H9 (cell line): ENCODE data around the gene LYPD1. TPM values are rescaled to one million over a fixed set of nuclear protein-coding genes. Genes with fewer than 3 reads are reported as not detected.

Source experiments
- DNase-seq: peaks from one replicate; pipeline ENCODE4 v3.0.0-alpha.2; 2017
- H2AFZ ChIP-seq: one replicate; pipeline ENCODE4 v1.6.1; 2013; ENCODE audit warnings: mild to moderate bottlenecking, low read length, control low read depth, moderate library complexity
- H2AK5ac ChIP-seq: 2 replicates; pipeline ENCODE4 v1.6.1; 2013; ENCODE audit warnings: low read length, control low read depth, mixed read lengths; ENCODE audit not compliant: insufficient read length
- H2BK120ac ChIP-seq: one replicate; pipeline ENCODE4 v1.6.1; 2013; ENCODE audit warnings: low read depth, mild to moderate bottlenecking, low read length, control low read depth, inconsistent platforms; ENCODE audit not compliant: poor library complexity, severe bottlenecking
- H2BK12ac ChIP-seq: 2 replicates; pipeline ENCODE4 v1.6.1; 2013; ENCODE audit warnings: low read length, control low read depth, mixed read lengths, low read depth; ENCODE audit not compliant: insufficient read length
- H2BK15ac ChIP-seq: 2 replicates; pipeline ENCODE4 v1.6.1; 2013; ENCODE audit warnings: low read depth, low read length, control low read depth
- H2BK20ac ChIP-seq: one replicate; pipeline ENCODE4 v1.6.1; 2013; ENCODE audit warnings: low read depth, mild to moderate bottlenecking, low read length, control low read depth, inconsistent platforms; ENCODE audit not compliant: poor library complexity, severe bottlenecking
- H2BK5ac ChIP-seq: 2 replicates; pipeline ENCODE4 v1.6.1; 2013; ENCODE audit warnings: low read length, control low read depth, mixed read lengths; ENCODE audit not compliant: insufficient read length
- H3K14ac ChIP-seq: 2 replicates; pipeline ENCODE4 v1.6.1; 2013; ENCODE audit warnings: low read length, control low read depth; ENCODE audit not compliant: insufficient read depth
- H3K18ac ChIP-seq: 2 replicates; pipeline ENCODE4 v1.6.1; 2013; ENCODE audit warnings: low read depth, mild to moderate bottlenecking, mixed read lengths, low read length, control low read depth; ENCODE audit not compliant: insufficient read length
- H3K23ac ChIP-seq: 2 replicates; pipeline ENCODE4 v1.6.1; 2013; ENCODE audit warnings: low read length, control low read depth, mixed read lengths, low read depth; ENCODE audit not compliant: insufficient read length
- H3K23me2 ChIP-seq: 2 replicates; pipeline ENCODE4 v1.6.1; 2013; ENCODE audit warnings: low read depth, mild to moderate bottlenecking, mixed read lengths, low read length, control low read depth; ENCODE audit not compliant: insufficient read length, poor library complexity, severe bottlenecking
- H3K27ac ChIP-seq: 2 replicates; pipeline ENCODE4 v1.5.1; 2013; ENCODE audit warnings: low read length, control low read depth, mixed read lengths, low read depth; ENCODE audit not compliant: insufficient read length
- H3K27me3 ChIP-seq: 2 replicates; pipeline ENCODE4 v1.6.1; 2013; ENCODE audit warnings: low read length, control low read depth, inconsistent platforms; ENCODE audit not compliant: insufficient read depth
- H3K4ac ChIP-seq: 2 replicates; pipeline ENCODE4 v1.6.1; 2013; ENCODE audit warnings: low read depth, mild to moderate bottlenecking, control low read depth, inconsistent platforms, low read length, moderate library complexity
- H3K4me1 ChIP-seq: 2 replicates; pipeline ENCODE4 v1.6.1; 2013; ENCODE audit warnings: low read length, control low read depth, inconsistent platforms; ENCODE audit not compliant: insufficient read depth
- H3K4me2 ChIP-seq: 2 replicates; pipeline ENCODE4 v1.6.1; 2013; ENCODE audit warnings: low read length, control low read depth, mixed read lengths; ENCODE audit not compliant: insufficient read length, insufficient read depth
- H3K56ac ChIP-seq: 2 replicates; pipeline ENCODE4 v1.6.1; 2013; ENCODE audit warnings: low read depth, mild to moderate bottlenecking, mixed read lengths, low read length, control low read depth; ENCODE audit not compliant: insufficient read length
- H3K79me1 ChIP-seq: 2 replicates; pipeline ENCODE4 v1.6.1; 2013; ENCODE audit warnings: low read depth, mild to moderate bottlenecking, moderate library complexity, low read length, control low read depth, inconsistent platforms; ENCODE audit not compliant: insufficient read depth, poor library complexity, severe bottlenecking
- H3K79me2 ChIP-seq: 2 replicates; pipeline ENCODE4 v1.6.1; 2013; ENCODE audit warnings: low read length, control low read depth, inconsistent platforms; ENCODE audit not compliant: insufficient read depth
- H3K9ac ChIP-seq: 2 replicates; pipeline ENCODE4 v1.6.1; 2013; ENCODE audit warnings: low read length, control low read depth, mixed read lengths; ENCODE audit not compliant: insufficient read length; ENCODE audit errors: extremely low read depth
- H3K9me3 ChIP-seq: one replicate; pipeline ENCODE4 v1.6.1; 2013; ENCODE audit warnings: low read depth, low read length, inconsistent platforms; ENCODE audit not compliant: control insufficient read depth
- H3T11ph ChIP-seq: one replicate; pipeline ENCODE4 v1.6.1; 2013; ENCODE audit warnings: mild to moderate bottlenecking, low read length, control low read depth, inconsistent platforms
- H4K20me1 ChIP-seq: one replicate; pipeline ENCODE4 v1.6.1; 2013; ENCODE audit not compliant: control insufficient read depth, insufficient read length, insufficient read depth
- H4K5ac ChIP-seq: 2 replicates; pipeline ENCODE4 v1.6.1; 2013; ENCODE audit warnings: low read depth, mild to moderate bottlenecking, mixed read lengths, low read length, control low read depth; ENCODE audit not compliant: insufficient read length
- H4K8ac ChIP-seq: replicated peaks from 2 replicates; pipeline ENCODE4 v1.6.1; 2013; ENCODE audit warnings: low read length, control low read depth, mixed read lengths, low read depth; ENCODE audit not compliant: insufficient read length
- H4K91ac ChIP-seq: 2 replicates; pipeline ENCODE4 v1.6.1; 2013; ENCODE audit warnings: low read depth, mild to moderate bottlenecking, moderate library complexity, mixed read lengths, low read length, control low read depth; ENCODE audit not compliant: insufficient read length
- H3K27ac Mint-ChIP-seq, 3 experiments: 2 replicates in 2 of 3; 3 replicates in 1 of 3; pipeline ENCODE4 v1.8.0; 2020 to 2021; ENCODE audit warnings: mixed read lengths in 3 of 3, mild to moderate bottlenecking in 1 of 3, moderate library complexity in 1 of 3
- H3K27me3 Mint-ChIP-seq: 2 replicates; pipeline ENCODE4 v1.8.0; 2021; ENCODE audit warnings: low read depth, mild to moderate bottlenecking, moderate library complexity, mixed read lengths
- H3K36me3 Mint-ChIP-seq, 3 experiments: 2 replicates in 2 of 3; 3 replicates in 1 of 3; pipeline ENCODE4 v1.8.0; 2020 to 2021; ENCODE audit warnings: low read depth in 3 of 3, mixed read lengths in 3 of 3; ENCODE audit not compliant: insufficient read depth in 1 of 3
- H3K4me1 Mint-ChIP-seq, 2 experiments: 2 replicates each; pipeline ENCODE4 v1.8.0; 2020; ENCODE audit warnings: mixed read lengths in 2 of 2
- H3K4me3 Mint-ChIP-seq, 2 experiments: 2 replicates in 1 of 2; 3 replicates in 1 of 2; pipeline ENCODE4 v1.8.0; 2020 to 2021; ENCODE audit warnings: mild to moderate bottlenecking in 2 of 2, mixed read lengths in 2 of 2, moderate library complexity in 1 of 2
- H3K9me3 Mint-ChIP-seq, 2 experiments: 2 replicates in 1 of 2; 3 replicates in 1 of 2; pipeline ENCODE4 v1.8.0; 2020; ENCODE audit warnings: mild to moderate bottlenecking in 2 of 2, mixed read lengths in 2 of 2, moderate library complexity in 1 of 2
- WGBS: extraction: QIAGEN DNeasy Blood & Tissue Kit; methylation state at CpG from one replicate; pipeline ENCODE4 v1.1.7; 2013; ENCODE audit warnings: missing lambda C conversion rate, low lambda C conversion rate, mixed read lengths; ENCODE audit not compliant: insufficient read length; ENCODE audit errors: extremely low coverage; 5-methylcytosine and 5-hydroxymethylcytosine counted together
- total RNA-seq: library from RNA; stranded (reverse); gene quantifications from 2 replicates; pipeline ENCODE4 v1.2.1, GENCODE V29; 2021
- TF ChIP-seq, protein P1 (sequence below): fragments of 200-600 bp; sonication (generic); conservative IDR thresholded peaks from 3 replicates; pipeline ENCODE4 v1.8.0; 2021; ENCODE audit warnings: antibody characterized with exemption, mild to moderate bottlenecking

The LYPD1 gene
- total RNA-seq, 1 experiment from 2014 or later = 10.6 TPM

DNA sequence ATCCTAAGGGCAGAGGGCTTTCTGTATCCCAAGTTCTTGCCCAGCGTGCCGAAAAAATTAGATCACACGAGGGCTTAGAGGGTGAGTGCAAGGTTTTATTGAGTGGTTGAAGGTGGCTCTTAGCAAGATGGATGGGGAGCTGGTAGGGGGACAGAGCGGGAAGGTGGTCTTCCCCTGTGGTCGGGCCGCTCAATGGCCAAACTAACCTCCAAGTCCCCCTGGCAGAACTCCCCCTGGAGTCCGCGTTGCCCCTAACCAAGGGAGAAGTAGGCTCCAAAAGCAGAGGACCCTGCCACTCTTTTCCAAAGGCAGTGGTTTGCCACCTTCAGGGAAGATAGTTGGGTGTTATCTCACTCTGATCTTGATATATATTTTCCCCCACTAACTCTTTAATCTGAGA, 63.4 kb downstream of the LYPD1 start:
- H2AK5ac ChIP-seq = no peak overlapping the region
- H2AFZ ChIP-seq = no peak overlapping the region
- no CpG with 5 or more reads among the region's 8 CpGs for WGBS
- no peak overlapping the region for H3K9ac ChIP-seq
- H3K27me3 ChIP-seq = no peaks in the 10 kb centered on the region
- no peak overlapping the region for H4K8ac ChIP-seq
- Mint-ChIP-seq H3K4me3 (no peak overlapping the region), H3K27me3 (peaks cover 3% of the 10 kb centered on the region), H3K27ac (no peak overlapping the region), H3K9me3 (no peaks in the 10 kb centered on the region), H3K36me3 (no peaks in the 10 kb centered on the region; a peak in 1 of 7 replicates), H3K4me1 (peaks cover 14 to 24% of the 10 kb centered on the region in 2 experiments)
- H3K18ac ChIP-seq = no peak overlapping the region
- no peak overlapping the region for H3K56ac ChIP-seq
- TF ChIP-seq, protein P1, sequence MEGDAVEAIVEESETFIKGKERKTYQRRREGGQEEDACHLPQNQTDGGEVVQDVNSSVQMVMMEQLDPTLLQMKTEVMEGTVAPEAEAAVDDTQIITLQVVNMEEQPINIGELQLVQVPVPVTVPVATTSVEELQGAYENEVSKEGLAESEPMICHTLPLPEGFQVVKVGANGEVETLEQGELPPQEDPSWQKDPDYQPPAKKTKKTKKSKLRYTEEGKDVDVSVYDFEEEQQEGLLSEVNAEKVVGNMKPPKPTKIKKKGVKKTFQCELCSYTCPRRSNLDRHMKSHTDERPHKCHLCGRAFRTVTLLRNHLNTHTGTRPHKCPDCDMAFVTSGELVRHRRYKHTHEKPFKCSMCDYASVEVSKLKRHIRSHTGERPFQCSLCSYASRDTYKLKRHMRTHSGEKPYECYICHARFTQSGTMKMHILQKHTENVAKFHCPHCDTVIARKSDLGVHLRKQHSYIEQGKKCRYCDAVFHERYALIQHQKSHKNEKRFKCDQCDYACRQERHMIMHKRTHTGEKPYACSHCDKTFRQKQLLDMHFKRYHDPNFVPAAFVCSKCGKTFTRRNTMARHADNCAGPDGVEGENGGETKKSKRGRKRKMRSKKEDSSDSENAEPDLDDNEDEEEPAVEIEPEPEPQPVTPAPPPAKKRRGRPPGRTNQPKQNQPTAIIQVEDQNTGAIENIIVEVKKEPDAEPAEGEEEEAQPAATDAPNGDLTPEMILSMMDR = no peak
- H4K91ac ChIP-seq = no peak overlapping the region
- no peaks in the 10 kb centered on the region for H3K79me1 ChIP-seq
- H3K9me3 ChIP-seq = no peaks in the 10 kb centered on the region
- no peak for DNase-seq
- H3K4me2 ChIP-seq = no peak overlapping the region
- no peak overlapping the region for H2BK5ac ChIP-seq
- no peak overlapping the region for H3K27ac ChIP-seq
- H3K23me2 ChIP-seq = no peaks in the 10 kb centered on the region
- H4K20me1 ChIP-seq = no peaks in the 10 kb centered on the region
- no peak overlapping the region for H3T11ph ChIP-seq
- no peak overlapping the region for H2BK15ac ChIP-seq
- H2BK20ac ChIP-seq = no peak overlapping the region
- H3K14ac ChIP-seq = no peak overlapping the region
- no peak overlapping the region for H3K4ac ChIP-seq
- H2BK120ac ChIP-seq = no peak overlapping the region
- H3K79me2 ChIP-seq = no peaks in the 10 kb centered on the region
- H3K23ac ChIP-seq = no peak overlapping the region
- no peaks in the 10 kb centered on the region; the same call in 1 of the 2 replicates for H3K4me1 ChIP-seq
- H2BK12ac ChIP-seq = no peak overlapping the region
- no peak overlapping the region for H4K5ac ChIP-seq
